Thyroid gland (tissue), 4 donors: Measurements from ENCODE around the gene SNRNP70.

ENCODE experiments used
- POLR2A ChIP-seq, 2 donors: fragments of 450-650 bp; IDR thresholded peaks; one replicate each; pipeline ENCODE4 v1.6.1; 2017; ENCODE audit warnings: antibody characterized with exemption in 2 of 2, mild to moderate bottlenecking in 2 of 2, moderate library complexity in 1 of 2
- TF ChIP-seq, protein P1 (sequence below), 6 experiments: fragments of 200-600 bp in 3 of 6; fragments of 450-650 bp in 3 of 6; sonication (generic) in 3 of 6; IDR thresholded peaks; one replicate each; pipeline ENCODE4 v1.5.1; 2016 to 2019; ENCODE audit warnings: antibody characterized with exemption in 6 of 6, mild to moderate bottlenecking in 2 of 6, inconsistent platforms in 1 of 6, moderate library complexity in 1 of 6

- TF ChIP-seq, protein P1, sequence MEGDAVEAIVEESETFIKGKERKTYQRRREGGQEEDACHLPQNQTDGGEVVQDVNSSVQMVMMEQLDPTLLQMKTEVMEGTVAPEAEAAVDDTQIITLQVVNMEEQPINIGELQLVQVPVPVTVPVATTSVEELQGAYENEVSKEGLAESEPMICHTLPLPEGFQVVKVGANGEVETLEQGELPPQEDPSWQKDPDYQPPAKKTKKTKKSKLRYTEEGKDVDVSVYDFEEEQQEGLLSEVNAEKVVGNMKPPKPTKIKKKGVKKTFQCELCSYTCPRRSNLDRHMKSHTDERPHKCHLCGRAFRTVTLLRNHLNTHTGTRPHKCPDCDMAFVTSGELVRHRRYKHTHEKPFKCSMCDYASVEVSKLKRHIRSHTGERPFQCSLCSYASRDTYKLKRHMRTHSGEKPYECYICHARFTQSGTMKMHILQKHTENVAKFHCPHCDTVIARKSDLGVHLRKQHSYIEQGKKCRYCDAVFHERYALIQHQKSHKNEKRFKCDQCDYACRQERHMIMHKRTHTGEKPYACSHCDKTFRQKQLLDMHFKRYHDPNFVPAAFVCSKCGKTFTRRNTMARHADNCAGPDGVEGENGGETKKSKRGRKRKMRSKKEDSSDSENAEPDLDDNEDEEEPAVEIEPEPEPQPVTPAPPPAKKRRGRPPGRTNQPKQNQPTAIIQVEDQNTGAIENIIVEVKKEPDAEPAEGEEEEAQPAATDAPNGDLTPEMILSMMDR (IDR thresholded peaks at IDR 0.05), result no peak
- TF ChIP-seq POLR2A (IDR thresholded peaks at IDR 0.05), result no peak
Measured at GRCh38 chr19:49117677-49118564, 32.7 kb downstream of the SNRNP70 start.
